H9 (cell line): ENCODE data around the gene ELOA. TPM values are rescaled to one million over a fixed set of nuclear protein-coding genes. Genes with fewer than 3 reads are reported as not detected.

Experiments
- DNase-seq: peaks from one replicate; pipeline ENCODE4 v3.0.0-alpha.2; 2017
- H2AFZ ChIP-seq: one replicate; pipeline ENCODE4 v1.6.1; 2013; ENCODE audit warnings: mild to moderate bottlenecking, low read length, control low read depth, moderate library complexity
- H2AK5ac ChIP-seq: 2 replicates; pipeline ENCODE4 v1.6.1; 2013; ENCODE audit warnings: low read length, control low read depth, mixed read lengths; ENCODE audit not compliant: insufficient read length
- H2BK120ac ChIP-seq: one replicate; pipeline ENCODE4 v1.6.1; 2013; ENCODE audit warnings: low read depth, mild to moderate bottlenecking, low read length, control low read depth, inconsistent platforms; ENCODE audit not compliant: poor library complexity, severe bottlenecking
- H2BK12ac ChIP-seq: 2 replicates; pipeline ENCODE4 v1.6.1; 2013; ENCODE audit warnings: low read length, control low read depth, mixed read lengths, low read depth; ENCODE audit not compliant: insufficient read length
- H2BK15ac ChIP-seq: 2 replicates; pipeline ENCODE4 v1.6.1; 2013; ENCODE audit warnings: low read depth, low read length, control low read depth
- H2BK20ac ChIP-seq: one replicate; pipeline ENCODE4 v1.6.1; 2013; ENCODE audit warnings: low read depth, mild to moderate bottlenecking, low read length, control low read depth, inconsistent platforms; ENCODE audit not compliant: poor library complexity, severe bottlenecking
- H2BK5ac ChIP-seq: 2 replicates; pipeline ENCODE4 v1.6.1; 2013; ENCODE audit warnings: low read length, control low read depth, mixed read lengths; ENCODE audit not compliant: insufficient read length
- H3K14ac ChIP-seq: 2 replicates; pipeline ENCODE4 v1.6.1; 2013; ENCODE audit warnings: low read length, control low read depth; ENCODE audit not compliant: insufficient read depth
- H3K18ac ChIP-seq: 2 replicates; pipeline ENCODE4 v1.6.1; 2013; ENCODE audit warnings: low read depth, mild to moderate bottlenecking, mixed read lengths, low read length, control low read depth; ENCODE audit not compliant: insufficient read length
- H3K23ac ChIP-seq: 2 replicates; pipeline ENCODE4 v1.6.1; 2013; ENCODE audit warnings: low read length, control low read depth, mixed read lengths, low read depth; ENCODE audit not compliant: insufficient read length
- H3K23me2 ChIP-seq: 2 replicates; pipeline ENCODE4 v1.6.1; 2013; ENCODE audit warnings: low read depth, mild to moderate bottlenecking, mixed read lengths, low read length, control low read depth; ENCODE audit not compliant: insufficient read length, poor library complexity, severe bottlenecking
- H3K27ac ChIP-seq: 2 replicates; pipeline ENCODE4 v1.5.1; 2013; ENCODE audit warnings: low read length, control low read depth, mixed read lengths, low read depth; ENCODE audit not compliant: insufficient read length
- H3K27me3 ChIP-seq: 2 replicates; pipeline ENCODE4 v1.6.1; 2013; ENCODE audit warnings: low read length, control low read depth, inconsistent platforms; ENCODE audit not compliant: insufficient read depth
- H3K4ac ChIP-seq: 2 replicates; pipeline ENCODE4 v1.6.1; 2013; ENCODE audit warnings: low read depth, mild to moderate bottlenecking, control low read depth, inconsistent platforms, low read length, moderate library complexity
- H3K4me1 ChIP-seq: 2 replicates; pipeline ENCODE4 v1.6.1; 2013; ENCODE audit warnings: low read length, control low read depth, inconsistent platforms; ENCODE audit not compliant: insufficient read depth
- H3K4me2 ChIP-seq: 2 replicates; pipeline ENCODE4 v1.6.1; 2013; ENCODE audit warnings: low read length, control low read depth, mixed read lengths; ENCODE audit not compliant: insufficient read length, insufficient read depth
- H3K56ac ChIP-seq: 2 replicates; pipeline ENCODE4 v1.6.1; 2013; ENCODE audit warnings: low read depth, mild to moderate bottlenecking, mixed read lengths, low read length, control low read depth; ENCODE audit not compliant: insufficient read length
- H3K79me1 ChIP-seq: 2 replicates; pipeline ENCODE4 v1.6.1; 2013; ENCODE audit warnings: low read depth, mild to moderate bottlenecking, moderate library complexity, low read length, control low read depth, inconsistent platforms; ENCODE audit not compliant: insufficient read depth, poor library complexity, severe bottlenecking
- H3K79me2 ChIP-seq: 2 replicates; pipeline ENCODE4 v1.6.1; 2013; ENCODE audit warnings: low read length, control low read depth, inconsistent platforms; ENCODE audit not compliant: insufficient read depth
- H3K9ac ChIP-seq: 2 replicates; pipeline ENCODE4 v1.6.1; 2013; ENCODE audit warnings: low read length, control low read depth, mixed read lengths; ENCODE audit not compliant: insufficient read length; ENCODE audit errors: extremely low read depth
- H3K9me3 ChIP-seq: one replicate; pipeline ENCODE4 v1.6.1; 2013; ENCODE audit warnings: low read depth, low read length, inconsistent platforms; ENCODE audit not compliant: control insufficient read depth
- H3T11ph ChIP-seq: one replicate; pipeline ENCODE4 v1.6.1; 2013; ENCODE audit warnings: mild to moderate bottlenecking, low read length, control low read depth, inconsistent platforms
- H4K20me1 ChIP-seq: one replicate; pipeline ENCODE4 v1.6.1; 2013; ENCODE audit not compliant: control insufficient read depth, insufficient read length, insufficient read depth
- H4K5ac ChIP-seq: 2 replicates; pipeline ENCODE4 v1.6.1; 2013; ENCODE audit warnings: low read depth, mild to moderate bottlenecking, mixed read lengths, low read length, control low read depth; ENCODE audit not compliant: insufficient read length
- H4K8ac ChIP-seq: replicated peaks from 2 replicates; pipeline ENCODE4 v1.6.1; 2013; ENCODE audit warnings: low read length, control low read depth, mixed read lengths, low read depth; ENCODE audit not compliant: insufficient read length
- H4K91ac ChIP-seq: 2 replicates; pipeline ENCODE4 v1.6.1; 2013; ENCODE audit warnings: low read depth, mild to moderate bottlenecking, moderate library complexity, mixed read lengths, low read length, control low read depth; ENCODE audit not compliant: insufficient read length
- H3K27ac Mint-ChIP-seq, 3 experiments: 2 replicates in 2 of 3; 3 replicates in 1 of 3; pipeline ENCODE4 v1.8.0; 2020 to 2021; ENCODE audit warnings: mixed read lengths in 3 of 3, mild to moderate bottlenecking in 1 of 3, moderate library complexity in 1 of 3
- H3K27me3 Mint-ChIP-seq: 2 replicates; pipeline ENCODE4 v1.8.0; 2021; ENCODE audit warnings: low read depth, mild to moderate bottlenecking, moderate library complexity, mixed read lengths
- H3K36me3 Mint-ChIP-seq, 3 experiments: 2 replicates in 2 of 3; 3 replicates in 1 of 3; pipeline ENCODE4 v1.8.0; 2020 to 2021; ENCODE audit warnings: low read depth in 3 of 3, mixed read lengths in 3 of 3; ENCODE audit not compliant: insufficient read depth in 1 of 3
- H3K4me1 Mint-ChIP-seq, 2 experiments: 2 replicates each; pipeline ENCODE4 v1.8.0; 2020; ENCODE audit warnings: mixed read lengths in 2 of 2
- H3K4me3 Mint-ChIP-seq, 2 experiments: 2 replicates in 1 of 2; 3 replicates in 1 of 2; pipeline ENCODE4 v1.8.0; 2020 to 2021; ENCODE audit warnings: mild to moderate bottlenecking in 2 of 2, mixed read lengths in 2 of 2, moderate library complexity in 1 of 2
- H3K9me3 Mint-ChIP-seq, 2 experiments: 2 replicates in 1 of 2; 3 replicates in 1 of 2; pipeline ENCODE4 v1.8.0; 2020; ENCODE audit warnings: mild to moderate bottlenecking in 2 of 2, mixed read lengths in 2 of 2, moderate library complexity in 1 of 2
- CTCF ChIP-seq: fragments of 200-600 bp; sonication (generic); conservative IDR thresholded peaks from 3 replicates; pipeline ENCODE4 v1.8.0; 2021; ENCODE audit warnings: antibody characterized with exemption, mild to moderate bottlenecking
- WGBS: extraction: QIAGEN DNeasy Blood & Tissue Kit; methylation state at CpG from one replicate; pipeline ENCODE4 v1.1.7; 2013; ENCODE audit warnings: missing lambda C conversion rate, low lambda C conversion rate, mixed read lengths; ENCODE audit not compliant: insufficient read length; ENCODE audit errors: extremely low coverage; 5-methylcytosine and 5-hydroxymethylcytosine counted together
- total RNA-seq: library from RNA; stranded (reverse); gene quantifications from 2 replicates; pipeline ENCODE4 v1.2.1, GENCODE V29; 2021

ELOA gene
- total RNA-seq, 1 experiment from 2014 or later, result 66.2 TPM

- no peak for DNase-seq
- Histone ChIP-seq H3K4ac (no peak overlapping the region), H3K4me2 (no peak overlapping the region), H2BK20ac (no peak overlapping the region), H2AFZ (no peak overlapping the region), H2AK5ac (no peak overlapping the region), H3K18ac (no peak overlapping the region), H3K9ac (no peak overlapping the region), H3K23ac (no peak overlapping the region), H3K23me2 (peaks cover 10% of the 10 kb centered on the region), H3K4me1 (no peaks in the 10 kb centered on the region), H3K9me3 (no peaks in the 10 kb centered on the region), H2BK15ac (no peak overlapping the region), H2BK120ac (no peak overlapping the region), H2BK12ac (no peak overlapping the region), H3K27me3 (no peaks in the 10 kb centered on the region), H4K91ac (no peak overlapping the region), H3K56ac (no peak overlapping the region), H3T11ph (no peak overlapping the region), H2BK5ac (no peak overlapping the region), H3K79me1 (no peaks in the 10 kb centered on the region), H3K79me2 (peaks cover 21% of the 10 kb centered on the region), H3K27ac (no peak overlapping the region), H3K14ac (no peak overlapping the region), H4K8ac (no peak overlapping the region), H4K20me1 (no peaks in the 10 kb centered on the region), H4K5ac (no peak overlapping the region)
- no peak for TF ChIP-seq CTCF
- no CpG with 5 or more reads among the region's 3 CpGs for WGBS
- H3K36me3 Mint-ChIP-seq, result peaks cover 25 to 50% (median 39%) of the 10 kb centered on the region in 3 experiments; a peak in 6 of 7 replicates
- H3K9me3 Mint-ChIP-seq, result no peaks in the 10 kb centered on the region; a peak in 1 of 5 replicates
- no peaks in the 10 kb centered on the region; the same call in 1 of the 2 replicates for H3K27me3 Mint-ChIP-seq
- no peak overlapping the region for H3K27ac Mint-ChIP-seq
- H3K4me3 Mint-ChIP-seq, result no peak overlapping the region
- H3K4me1 Mint-ChIP-seq, result peaks cover 7 to 8% of the 10 kb centered on the region in 2 experiments
Observed at GRCh38 chr1:23748016-23748415, 4.7 kb downstream of the ELOA start.
